Stimulated activated CD4-positive, alpha-beta T cell treated with anti-CD3 and anti-CD28 coated beads, TNF-alpha, amount 100 ng/mL, for 1 hour (primary cell): ENCODE measurements around the gene JADE1.

Experiments used
- DNase-seq, 3 donors: peaks; one replicate each; pipeline ENCODE4 v3.0.0-alpha.2; 2020; ENCODE audit warnings: low read depth in 3 of 3, low spot score in 1 of 3

JADE1 gene

GRCh38 chr4:128809477-128810330, at the start of gene JADE1:
Gene JADE1, plus strand, starts transcription at chr4:128809700. Its CDS starts 22,059 bp downstream, at chr4:128831759.
- peak; percentile 77 to 79 (median 78) for DNase-seq

GRCh38 chr4:128766781-128767180, 42.7 kb upstream of the JADE1 start:
- DNase-seq: no peak

DNA sequence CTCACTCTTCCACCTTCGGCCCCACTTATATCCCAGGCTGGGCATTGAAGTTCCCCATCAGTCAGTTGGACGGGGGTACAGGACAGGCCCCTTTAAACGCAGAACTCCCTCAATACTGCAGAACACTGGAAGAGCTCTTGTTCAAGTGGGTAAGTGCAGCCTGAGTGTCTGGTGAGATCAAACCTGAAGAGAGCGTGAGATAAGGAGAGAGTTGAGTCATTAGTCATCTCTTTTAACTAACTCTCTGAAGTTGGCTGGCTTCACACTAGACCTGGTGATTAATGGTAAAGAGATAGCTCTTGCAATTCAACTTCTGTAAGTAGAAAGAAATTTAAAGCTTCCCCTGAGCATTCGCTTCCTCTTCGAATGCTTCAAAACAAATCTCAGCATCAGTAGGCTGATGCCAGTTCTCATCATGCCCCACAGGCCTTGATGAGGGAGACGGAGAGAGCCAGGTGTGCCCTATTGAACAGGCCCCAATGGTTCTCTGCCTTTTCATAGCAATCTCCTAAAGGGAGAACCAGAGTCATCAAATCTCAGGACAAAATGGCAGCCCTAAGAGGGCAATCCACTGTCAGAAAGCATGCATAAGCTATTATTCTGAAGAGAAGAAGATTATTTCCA, 41.0 kb upstream of the JADE1 start:
- no peak for DNase-seq

- no peak for DNase-seq
These were observed 40.5 kb upstream of the JADE1 start for GRCh38 chr4:128769011-128769410.

DNA sequence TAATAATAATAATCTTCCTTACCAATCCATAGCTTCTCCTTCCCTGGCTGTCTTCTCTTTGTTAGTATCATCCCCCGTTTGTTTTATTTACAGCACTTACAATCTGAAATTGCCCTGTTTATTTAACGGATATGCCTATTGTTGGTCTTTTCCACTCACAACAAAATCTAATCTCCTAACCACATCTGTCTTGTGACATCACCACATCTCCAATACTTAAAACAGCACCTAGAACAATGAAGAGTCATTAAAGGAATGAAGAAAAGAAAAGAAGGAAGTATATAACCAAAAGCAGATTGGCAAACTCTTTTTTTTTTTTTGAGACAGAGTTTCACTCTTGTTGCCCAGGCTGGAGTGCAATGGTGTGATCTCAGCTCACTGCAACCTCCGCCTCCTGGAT, 38.7 kb upstream of the JADE1 start:
- no peak for DNase-seq

DNA sequence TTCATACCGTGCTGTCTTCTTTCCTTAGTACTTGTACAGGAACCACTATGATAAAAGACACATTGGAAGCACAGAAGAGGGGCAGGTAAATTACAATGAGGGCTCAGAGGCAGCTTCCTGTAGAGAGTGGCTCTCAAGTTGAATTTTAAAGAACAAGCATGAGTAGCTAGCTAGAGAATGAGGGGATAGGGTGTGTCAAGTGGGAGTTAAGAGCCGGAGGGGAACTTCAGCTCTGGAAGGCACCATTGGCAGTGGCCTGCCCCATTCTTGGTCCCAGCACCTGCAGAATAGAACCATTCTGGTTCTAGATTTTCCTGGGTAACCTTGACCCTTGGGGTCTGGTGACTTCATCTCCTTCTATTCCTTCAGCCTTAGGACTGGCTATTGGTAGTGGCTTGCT, 34.0 kb upstream of the JADE1 start:
- no peak for DNase-seq

GRCh38 chr4:128775916-128776315, 33.6 kb upstream of the JADE1 start:
- no peak for DNase-seq

- DNase-seq: no peak
These were observed 32.7 kb upstream of the JADE1 start for GRCh38 chr4:128776794-128777216.

DNA sequence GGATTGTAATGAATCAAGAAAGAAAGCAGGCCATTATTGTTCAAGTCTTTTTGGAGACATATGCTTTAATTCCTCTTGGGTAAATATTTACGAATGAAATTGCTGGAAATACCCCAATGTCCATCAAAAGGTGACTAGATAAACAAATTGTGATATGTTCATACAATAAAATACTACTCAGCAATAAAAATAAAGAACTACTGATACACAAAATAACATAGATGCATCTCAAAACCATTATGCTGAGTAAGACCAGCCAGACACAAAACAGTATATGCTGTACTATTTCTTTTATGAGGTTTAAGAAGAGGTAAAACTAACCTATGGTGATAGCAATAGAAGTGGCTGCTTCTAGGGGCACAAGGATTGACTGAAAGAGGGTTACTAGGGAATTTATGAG, 28.8 kb upstream of the JADE1 start:
- DNase-seq: no peak

DNA sequence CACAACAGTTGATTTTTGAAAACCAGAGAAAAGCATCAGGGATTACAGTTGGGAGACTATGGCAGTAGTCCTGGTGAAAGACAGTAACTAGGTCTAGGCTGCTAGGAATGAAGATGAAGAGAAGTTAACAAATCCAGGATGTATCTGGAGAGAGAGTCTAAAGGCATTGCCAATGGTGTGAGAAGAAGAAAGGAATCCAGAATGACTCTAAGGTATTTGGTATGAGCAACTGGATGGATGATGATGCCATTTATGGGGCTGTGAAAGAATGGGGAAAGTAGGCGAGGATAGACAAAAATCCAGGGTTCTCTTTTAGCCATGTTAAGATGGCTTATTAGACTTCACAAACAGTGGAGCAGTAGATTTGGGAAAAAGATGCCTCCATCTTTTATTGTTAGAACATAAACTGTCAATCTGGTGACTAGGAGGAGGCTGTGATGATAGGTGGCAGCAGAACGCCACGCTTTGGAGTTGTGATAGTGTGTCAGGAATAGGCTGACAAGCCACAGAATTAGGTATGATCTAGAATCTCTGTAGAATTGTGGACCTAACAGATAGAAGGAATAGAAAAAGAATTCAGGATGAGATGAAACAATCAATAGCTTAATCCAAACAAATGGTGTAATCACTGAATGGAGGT, 27.3 kb upstream of the JADE1 start:
- DNase-seq: peak; percentile 24 to 28 (median 27)

DNA sequence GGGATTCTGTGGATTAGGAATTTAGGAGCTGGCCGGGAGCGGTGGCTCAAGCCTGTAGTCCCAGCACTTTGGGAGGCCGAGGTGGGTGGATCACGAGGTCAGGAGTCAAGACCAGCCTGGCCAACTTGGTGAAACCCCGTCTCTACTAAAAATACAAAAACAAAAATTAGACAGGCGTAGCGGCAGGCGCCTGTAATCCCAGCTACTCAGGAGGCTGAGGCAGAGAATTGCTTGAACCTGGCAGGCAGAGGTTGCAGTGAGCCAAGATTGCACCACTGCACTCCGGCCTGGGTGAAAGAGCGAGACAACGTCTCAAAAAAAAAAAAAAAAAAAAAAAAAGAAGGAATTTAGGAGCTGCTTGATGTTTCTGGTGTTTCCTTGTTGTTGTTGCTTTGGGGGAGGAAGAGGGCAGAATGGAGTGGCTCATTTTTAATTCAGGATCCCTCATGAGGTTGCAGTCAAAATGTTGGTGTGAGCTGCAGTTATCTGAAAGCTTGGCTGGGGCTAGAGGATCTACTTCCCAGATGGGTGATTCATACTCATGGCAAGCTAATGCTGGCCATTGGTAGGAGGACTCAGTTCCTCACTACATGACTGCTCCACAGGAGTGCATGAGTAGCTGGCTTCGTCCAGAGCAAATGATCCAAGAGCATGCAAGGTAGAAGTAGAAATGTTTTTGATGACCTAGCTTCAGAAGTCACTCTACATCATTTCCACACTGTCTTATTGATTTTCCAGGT, 26.5 kb upstream of the JADE1 start:
- no peak for DNase-seq

DNA sequence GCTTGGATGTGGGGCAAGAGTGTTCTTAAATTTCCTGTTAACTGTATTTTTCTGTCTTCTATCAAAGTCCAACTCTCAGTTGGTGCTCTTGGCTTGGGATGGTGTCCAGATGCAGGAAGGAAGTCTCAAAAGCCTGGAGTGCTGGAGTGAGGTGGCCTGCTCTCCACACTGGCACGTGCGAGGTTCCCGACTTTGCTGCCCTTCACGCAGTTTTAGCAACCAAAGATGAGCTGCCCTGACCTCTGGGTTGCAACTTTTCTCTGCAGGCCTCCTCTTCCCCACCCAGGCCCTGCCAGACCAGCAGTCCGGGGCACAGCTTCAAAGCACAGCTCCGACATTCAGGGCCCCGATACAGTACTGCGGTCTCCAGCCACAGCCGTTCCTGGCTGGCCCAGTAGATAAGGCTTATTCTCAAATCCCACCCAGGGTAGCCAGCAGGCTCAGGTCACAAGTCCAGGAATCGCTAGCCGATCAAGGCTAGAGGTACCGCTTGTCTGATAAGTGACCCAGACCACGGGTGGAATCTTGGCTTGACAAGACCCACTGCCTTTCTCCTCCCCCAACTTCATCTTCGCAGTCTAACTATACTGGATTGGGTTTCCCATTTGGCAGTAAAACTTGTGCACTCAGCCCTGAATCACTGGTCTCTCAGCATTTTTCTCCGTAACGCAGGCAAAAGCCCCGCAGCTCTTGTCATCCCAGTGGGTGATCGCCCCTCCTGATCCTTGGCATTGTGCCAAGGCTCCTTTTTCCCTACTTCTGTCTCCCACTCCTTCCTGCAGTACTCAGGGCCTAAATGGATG, 21.8 kb upstream of the JADE1 start:
- DNase-seq: no peak

GRCh38 chr4:128793859-128794672, 15.4 kb upstream of the JADE1 start:
- DNase-seq: no peak

GRCh38 chr4:128796934-128797333, 12.6 kb upstream of the JADE1 start:
- no peak for DNase-seq

DNA sequence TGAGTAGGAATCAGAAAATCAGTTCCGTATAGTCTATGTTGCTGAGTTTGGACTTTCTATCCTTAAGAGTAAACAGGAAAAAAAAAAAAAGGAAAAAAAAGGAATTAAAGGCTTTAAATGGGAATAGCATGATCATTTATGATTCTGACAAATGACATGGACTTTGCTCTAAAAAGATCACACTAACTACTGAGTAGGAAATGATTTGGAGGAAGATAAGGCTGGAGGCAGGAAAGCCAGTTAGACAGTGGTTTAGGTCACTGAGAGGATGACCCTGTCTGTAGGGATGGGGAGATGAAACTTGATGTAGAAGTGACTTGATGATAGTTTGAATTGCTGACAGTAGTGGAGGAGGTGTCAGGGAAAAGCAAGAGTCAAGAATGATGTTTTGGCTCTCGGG, 9.2 kb upstream of the JADE1 start:
- no peak for DNase-seq

DNA sequence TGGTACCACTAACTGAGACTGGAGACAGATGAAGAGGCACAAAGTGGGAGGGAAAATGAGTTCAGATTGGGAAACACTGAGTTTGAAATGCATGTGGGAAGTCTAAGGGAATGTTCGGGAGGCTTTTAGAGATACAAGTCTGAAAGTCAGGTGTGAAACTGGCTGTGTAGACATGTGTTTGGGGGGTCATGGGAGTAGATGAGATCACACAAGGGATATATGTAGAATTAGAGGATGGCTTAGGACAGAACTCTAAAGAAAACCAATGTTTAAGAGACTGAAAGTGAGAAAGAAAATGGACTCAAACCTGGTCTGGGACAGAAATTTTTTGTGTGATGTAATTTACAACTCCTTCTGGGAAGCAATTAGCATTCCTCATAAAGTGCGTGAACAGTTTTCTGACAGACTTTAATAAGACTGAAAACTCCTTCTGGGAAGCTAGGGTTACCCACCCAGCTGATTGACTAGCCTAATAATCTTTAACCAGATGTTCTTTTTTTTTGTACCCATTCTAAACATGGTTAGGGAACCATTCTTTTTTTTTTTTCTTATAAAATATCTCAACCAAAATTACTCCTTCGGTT, 8.7 kb upstream of the JADE1 start:
- no peak for DNase-seq

DNA sequence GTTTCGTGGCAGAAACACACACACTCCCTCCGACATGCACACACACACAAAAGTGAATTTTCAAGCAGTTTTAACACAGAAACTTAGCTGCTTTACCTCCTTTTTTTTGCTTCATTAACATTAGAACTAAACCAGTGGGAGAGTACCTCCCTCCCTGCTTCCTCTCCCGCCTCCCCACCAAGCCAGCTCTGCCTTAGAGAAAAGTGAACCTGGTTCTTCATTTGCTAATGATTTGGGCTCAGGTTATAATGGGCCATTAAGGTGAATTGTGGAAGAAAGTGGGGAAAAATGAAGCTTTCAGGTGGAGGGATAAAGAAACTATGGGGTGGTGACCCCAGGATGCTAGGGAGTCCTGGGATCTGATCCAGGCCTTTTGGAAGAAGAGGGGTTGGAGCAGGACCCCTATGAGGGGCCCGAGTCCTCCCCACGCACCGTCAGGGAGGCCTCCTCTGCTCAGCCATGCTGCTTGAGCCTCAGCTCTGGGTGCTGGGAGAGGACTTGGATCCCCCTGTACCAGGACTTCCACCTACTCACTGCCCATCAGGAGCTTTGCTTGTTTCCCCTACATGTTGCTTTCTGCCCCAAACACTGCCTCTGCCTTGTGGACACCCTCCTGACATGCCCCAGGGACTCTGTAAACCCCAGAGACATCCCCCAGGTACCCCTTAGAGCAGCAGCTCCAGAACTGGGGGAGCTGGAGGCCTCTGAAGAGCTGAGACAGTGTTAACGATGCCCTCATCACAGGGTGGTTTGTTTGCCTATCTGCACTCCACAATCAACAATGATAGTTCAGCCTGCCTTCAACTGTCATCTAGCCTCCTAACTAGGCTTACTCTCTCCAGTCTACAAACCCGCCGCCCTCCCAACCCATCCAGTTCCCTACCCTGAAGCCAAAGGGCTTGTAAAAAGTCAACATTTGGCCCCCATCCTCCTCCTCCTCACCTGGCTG, 6.5 kb upstream of the JADE1 start:
- DNase-seq: no peak

DNA sequence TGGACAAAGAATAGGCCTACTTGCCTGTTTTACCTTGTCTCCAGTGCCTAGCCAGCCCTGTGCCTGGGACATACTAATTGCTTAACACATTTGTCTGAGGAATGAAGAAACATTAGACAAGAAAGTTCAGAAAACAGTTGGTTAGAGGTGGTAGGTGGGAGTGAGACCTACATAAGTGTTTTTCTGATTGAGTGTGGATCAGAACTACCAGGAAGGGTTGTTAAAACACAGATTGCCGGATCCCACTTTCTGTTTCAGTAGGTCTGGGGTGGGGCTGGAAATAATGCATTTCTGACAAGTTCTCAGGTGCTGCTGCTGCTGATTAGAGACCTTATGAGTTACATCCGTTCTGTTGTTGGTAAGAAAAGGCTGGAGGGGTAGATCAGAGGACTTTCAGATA, 5.7 kb upstream of the JADE1 start:
- no peak for DNase-seq
